GM10266 (cell line): Measurements from ENCODE around the gene TMEM192.
"Not testable (repeated sequence)": the region's sequence is repeated elsewhere in the genome, so short reads cannot be mapped to it uniquely, and the experiment has no call there.

Source experiments
- DNase-seq: peaks from one replicate; pipeline ENCODE4 v3.0.0; 2012; ENCODE audit errors: extremely low spot score
- CTCF ChIP-seq: IDR thresholded peaks from 2 replicates; pipeline ENCODE4 v1.5.1; 2012; ENCODE audit warnings: mild to moderate bottlenecking, low read depth; ENCODE audit not compliant: control insufficient read depth, insufficient read depth; ENCODE audit errors: missing control alignments

Gene TMEM192

DNA sequence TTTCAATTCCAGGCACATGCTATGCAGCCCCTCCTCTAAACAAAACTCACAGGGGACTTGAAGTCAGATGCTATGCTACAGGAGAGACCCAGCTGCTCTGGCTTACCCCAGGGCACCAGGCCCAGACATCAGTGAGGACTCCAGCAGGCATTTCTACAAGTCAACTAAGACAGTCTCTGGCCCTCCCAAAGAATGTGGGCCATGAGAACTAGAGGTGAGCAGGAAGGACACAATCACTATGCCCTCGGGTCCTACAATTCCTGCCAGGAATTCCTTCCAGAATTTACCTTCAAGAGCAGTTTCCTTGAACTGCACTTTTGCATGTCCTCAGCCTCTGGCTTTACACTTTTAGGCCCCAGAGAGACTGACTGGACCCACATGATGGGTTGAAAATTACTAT is 17.4 kb downstream of the TMEM192 start:
- DNase-seq, result no peak

DNA sequence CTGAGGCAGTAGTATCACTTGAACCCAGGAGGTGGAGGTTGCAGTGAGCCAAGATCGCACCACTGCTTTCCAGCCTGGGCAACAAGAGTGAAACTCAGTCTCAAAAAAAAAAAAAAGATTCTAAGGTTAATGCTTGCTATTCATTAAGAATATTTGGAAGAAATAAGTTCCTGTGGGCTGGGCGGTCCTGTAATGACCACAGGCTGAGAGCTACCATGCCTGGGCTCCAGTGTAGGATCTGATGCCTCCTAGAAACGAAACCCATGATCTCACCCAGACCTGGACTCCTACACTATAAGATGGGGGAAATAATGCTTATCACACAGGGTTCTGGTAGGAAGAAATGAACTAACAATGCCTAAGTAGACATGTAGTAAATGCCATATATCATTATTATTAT is 17.8 kb downstream of the TMEM192 start:
- TF ChIP-seq CTCF, result no peak
- DNase-seq, result no peak

More for the DNA sequence above, 17.4 kb downstream of the TMEM192 start:
- no peak for TF ChIP-seq CTCF

GRCh38 chr4:165092187-165092586 is 20.5 kb downstream of the TMEM192 start:
- DNase-seq, result not testable (repeated sequence)

GRCh38 chr4:165088366-165088765 is 24.3 kb downstream of the TMEM192 start:
- no peak for TF ChIP-seq CTCF
- no peak for DNase-seq

GRCh38 chr4:165085946-165086345 is 26.7 kb downstream of the TMEM192 start:
- no peak for TF ChIP-seq CTCF
- no peak for DNase-seq

DNA sequence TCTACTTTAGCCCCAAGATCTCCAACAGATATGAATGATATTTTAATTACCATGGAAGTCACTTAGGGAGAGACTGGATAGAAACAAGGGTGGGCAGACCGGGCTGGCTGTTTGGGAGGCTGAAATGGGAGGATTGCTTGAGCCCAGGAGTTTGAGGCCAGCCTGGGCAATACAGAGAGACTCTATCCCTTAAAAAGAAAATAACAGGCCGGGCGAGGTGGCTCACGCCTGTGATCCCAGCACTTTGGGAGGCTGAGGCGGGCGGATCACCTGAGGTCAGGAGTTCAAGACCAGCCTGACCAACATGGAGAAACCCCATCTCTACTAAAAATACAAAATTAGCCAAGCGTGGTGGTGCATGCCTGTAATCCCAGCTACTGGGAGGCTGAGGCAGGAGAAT is 27.9 kb downstream of the TMEM192 start:
- not testable (repeated sequence) for DNase-seq

DNA sequence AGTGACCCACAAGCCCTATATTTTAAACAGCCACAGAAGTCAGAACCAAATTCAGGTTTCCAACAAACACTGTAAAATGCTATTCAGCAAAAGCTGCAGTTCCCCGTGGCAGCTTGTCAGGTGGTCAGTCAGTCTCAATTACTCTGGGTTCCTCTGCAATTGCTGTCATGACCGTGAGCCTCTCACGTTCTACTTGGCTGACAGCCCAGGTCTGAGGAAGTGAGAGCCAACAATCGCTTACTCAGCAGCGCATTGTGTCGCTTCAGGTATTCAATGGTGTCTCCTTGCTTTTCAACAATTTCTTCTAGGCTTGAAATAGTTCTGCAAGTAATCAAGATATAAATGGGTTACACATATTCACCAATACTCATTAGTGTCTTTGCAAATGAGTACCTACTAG is 33.2 kb downstream of the TMEM192 start:
- DNase-seq, result no peak
- TF ChIP-seq CTCF, result no peak

GRCh38 chr4:165077034-165077578 is 35.6 kb downstream of the TMEM192 start:
- no peak for DNase-seq
- TF ChIP-seq CTCF, result no peak

- DNase-seq, result not testable (repeated sequence)
These were observed 39.3 kb downstream of the TMEM192 start for GRCh38 chr4:165073346-165073745.
